ENCODE data around the gene MPEG1.

DNA sequence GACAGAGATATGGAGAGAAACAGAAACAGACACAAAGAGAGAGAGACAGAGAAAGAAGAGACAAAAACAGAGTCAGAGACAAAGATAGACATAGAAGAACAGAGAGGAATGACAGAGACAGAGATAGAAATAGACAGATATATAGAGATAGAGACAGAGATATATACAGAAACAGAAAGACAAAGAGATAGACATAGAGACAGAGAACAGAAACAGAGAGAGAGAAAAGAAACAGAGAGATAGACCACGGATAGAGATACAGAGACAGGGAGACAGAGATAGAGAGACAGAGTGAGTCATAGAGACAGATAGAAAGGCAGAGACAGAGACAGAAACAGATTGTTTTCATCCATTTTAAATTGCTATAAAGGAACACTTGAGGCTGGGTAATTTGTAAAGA, 12.3 kb upstream of the MPEG1 start:
- no peak for TF ChIP-seq OSR1 (CRISPR knock-in tag; IDR thresholded peaks at IDR 0.05)
- no peak for TF ChIP-seq CSDC2 (CRISPR knock-in tag; IDR thresholded peaks at IDR 0.05)
- TF ChIP-seq ARNTL (CRISPR knock-in tag; IDR thresholded peaks at IDR 0.05; ENCODE audit: borderline replicate concordance, low read depth) = no peak
- TF ChIP-seq, protein P1, sequence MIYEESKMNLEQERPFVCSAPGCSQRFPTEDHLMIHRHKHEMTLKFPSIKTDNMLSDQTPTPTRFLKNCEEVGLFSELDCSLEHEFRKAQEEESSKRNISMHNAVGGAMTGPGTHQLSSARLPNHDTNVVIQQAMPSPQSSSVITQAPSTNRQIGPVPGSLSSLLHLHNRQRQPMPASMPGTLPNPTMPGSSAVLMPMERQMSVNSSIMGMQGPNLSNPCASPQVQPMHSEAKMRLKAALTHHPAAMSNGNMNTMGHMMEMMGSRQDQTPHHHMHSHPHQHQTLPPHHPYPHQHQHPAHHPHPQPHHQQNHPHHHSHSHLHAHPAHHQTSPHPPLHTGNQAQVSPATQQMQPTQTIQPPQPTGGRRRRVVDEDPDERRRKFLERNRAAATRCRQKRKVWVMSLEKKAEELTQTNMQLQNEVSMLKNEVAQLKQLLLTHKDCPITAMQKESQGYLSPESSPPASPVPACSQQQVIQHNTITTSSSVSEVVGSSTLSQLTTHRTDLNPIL (CRISPR knock-in tag; IDR thresholded peaks at IDR 0.05; ENCODE audit: low read depth) = no peak
- TF ChIP-seq TCF4 (CRISPR knock-in tag; IDR thresholded peaks at IDR 0.05; ENCODE audit: borderline replicate concordance) = no peak
- TF ChIP-seq ZNF8 (CRISPR knock-in tag; IDR thresholded peaks at IDR 0.05) = no peak
- TF ChIP-seq ZFP3 (CRISPR knock-in tag; IDR thresholded peaks at IDR 0.05) = no peak
- TF ChIP-seq RARB (CRISPR knock-in tag; IDR thresholded peaks at IDR 0.05) = no peak
- TF ChIP-seq, protein P2, sequence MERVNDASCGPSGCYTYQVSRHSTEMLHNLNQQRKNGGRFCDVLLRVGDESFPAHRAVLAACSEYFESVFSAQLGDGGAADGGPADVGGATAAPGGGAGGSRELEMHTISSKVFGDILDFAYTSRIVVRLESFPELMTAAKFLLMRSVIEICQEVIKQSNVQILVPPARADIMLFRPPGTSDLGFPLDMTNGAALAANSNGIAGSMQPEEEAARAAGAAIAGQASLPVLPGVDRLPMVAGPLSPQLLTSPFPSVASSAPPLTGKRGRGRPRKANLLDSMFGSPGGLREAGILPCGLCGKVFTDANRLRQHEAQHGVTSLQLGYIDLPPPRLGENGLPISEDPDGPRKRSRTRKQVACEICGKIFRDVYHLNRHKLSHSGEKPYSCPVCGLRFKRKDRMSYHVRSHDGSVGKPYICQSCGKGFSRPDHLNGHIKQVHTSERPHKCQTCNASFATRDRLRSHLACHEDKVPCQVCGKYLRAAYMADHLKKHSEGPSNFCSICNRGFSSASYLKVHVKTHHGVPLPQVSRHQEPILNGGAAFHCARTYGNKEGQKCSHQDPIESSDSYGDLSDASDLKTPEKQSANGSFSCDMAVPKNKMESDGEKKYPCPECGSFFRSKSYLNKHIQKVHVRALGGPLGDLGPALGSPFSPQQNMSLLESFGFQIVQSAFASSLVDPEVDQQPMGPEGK (CRISPR knock-in tag; IDR thresholded peaks at IDR 0.05; ENCODE audit: borderline replicate concordance) = no peak
- no peak for TF ChIP-seq ESRRG (CRISPR knock-in tag; IDR thresholded peaks at IDR 0.05)
- no peak for TF ChIP-seq GLIS3 (CRISPR knock-in tag; IDR thresholded peaks at IDR 0.05)
- TF ChIP-seq, protein P3, sequence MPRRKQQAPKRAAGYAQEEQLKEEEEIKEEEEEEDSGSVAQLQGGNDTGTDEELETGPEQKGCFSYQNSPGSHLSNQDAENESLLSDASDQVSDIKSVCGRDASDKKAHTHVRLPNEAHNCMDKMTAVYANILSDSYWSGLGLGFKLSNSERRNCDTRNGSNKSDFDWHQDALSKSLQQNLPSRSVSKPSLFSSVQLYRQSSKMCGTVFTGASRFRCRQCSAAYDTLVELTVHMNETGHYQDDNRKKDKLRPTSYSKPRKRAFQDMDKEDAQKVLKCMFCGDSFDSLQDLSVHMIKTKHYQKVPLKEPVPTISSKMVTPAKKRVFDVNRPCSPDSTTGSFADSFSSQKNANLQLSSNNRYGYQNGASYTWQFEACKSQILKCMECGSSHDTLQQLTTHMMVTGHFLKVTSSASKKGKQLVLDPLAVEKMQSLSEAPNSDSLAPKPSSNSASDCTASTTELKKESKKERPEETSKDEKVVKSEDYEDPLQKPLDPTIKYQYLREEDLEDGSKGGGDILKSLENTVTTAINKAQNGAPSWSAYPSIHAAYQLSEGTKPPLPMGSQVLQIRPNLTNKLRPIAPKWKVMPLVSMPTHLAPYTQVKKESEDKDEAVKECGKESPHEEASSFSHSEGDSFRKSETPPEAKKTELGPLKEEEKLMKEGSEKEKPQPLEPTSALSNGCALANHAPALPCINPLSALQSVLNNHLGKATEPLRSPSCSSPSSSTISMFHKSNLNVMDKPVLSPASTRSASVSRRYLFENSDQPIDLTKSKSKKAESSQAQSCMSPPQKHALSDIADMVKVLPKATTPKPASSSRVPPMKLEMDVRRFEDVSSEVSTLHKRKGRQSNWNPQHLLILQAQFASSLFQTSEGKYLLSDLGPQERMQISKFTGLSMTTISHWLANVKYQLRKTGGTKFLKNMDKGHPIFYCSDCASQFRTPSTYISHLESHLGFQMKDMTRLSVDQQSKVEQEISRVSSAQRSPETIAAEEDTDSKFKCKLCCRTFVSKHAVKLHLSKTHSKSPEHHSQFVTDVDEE (CRISPR knock-in tag; IDR thresholded peaks at IDR 0.05) = no peak
- TF ChIP-seq ZC3H10 (CRISPR knock-in tag; IDR thresholded peaks at IDR 0.05) = no peak
- TF ChIP-seq TOX (CRISPR knock-in tag; IDR thresholded peaks at IDR 0.05; ENCODE audit: borderline replicate concordance) = no peak

All from SK-N-SH treated with all-trans-retinoic acid at 6 μM for 48 hours (cell line).